ENCODE measurements around the gene S100A4.

The S100A4 gene

DNA sequence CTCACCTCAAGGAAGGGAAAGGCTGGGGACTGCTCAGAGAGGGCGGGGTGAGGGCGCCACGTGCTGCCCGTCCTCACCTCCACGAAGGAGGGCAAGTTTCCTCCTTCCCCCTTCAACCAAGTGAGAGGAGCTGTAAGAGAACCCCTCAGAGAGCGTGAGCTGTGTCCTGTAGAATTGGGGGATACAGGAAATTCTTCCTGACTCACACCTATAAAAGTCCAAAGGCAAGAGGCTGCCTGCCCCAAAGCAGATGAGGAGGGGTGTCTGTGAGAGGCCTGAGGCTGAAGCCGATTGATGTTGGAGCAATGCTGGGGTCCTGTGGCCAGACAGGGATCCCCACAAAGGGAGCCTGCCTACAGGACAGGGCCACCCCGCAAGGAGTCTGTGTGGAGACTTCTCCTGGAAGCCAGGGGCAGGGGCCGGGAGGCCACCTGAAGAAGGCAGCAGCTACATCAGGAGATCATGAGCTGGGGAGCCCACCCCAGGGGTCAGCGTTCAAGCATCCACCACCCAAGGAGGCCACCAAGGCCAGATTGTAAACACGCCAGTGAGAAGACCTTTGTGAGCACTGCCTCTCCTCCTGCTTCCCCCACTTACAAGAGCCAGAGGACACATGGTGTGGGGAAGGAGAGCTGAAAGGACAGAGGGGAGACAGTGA, 37.6 kb downstream of the S100A4 start:
- DNase-seq (ENCODE audit: low spot score), result no peak

DNA sequence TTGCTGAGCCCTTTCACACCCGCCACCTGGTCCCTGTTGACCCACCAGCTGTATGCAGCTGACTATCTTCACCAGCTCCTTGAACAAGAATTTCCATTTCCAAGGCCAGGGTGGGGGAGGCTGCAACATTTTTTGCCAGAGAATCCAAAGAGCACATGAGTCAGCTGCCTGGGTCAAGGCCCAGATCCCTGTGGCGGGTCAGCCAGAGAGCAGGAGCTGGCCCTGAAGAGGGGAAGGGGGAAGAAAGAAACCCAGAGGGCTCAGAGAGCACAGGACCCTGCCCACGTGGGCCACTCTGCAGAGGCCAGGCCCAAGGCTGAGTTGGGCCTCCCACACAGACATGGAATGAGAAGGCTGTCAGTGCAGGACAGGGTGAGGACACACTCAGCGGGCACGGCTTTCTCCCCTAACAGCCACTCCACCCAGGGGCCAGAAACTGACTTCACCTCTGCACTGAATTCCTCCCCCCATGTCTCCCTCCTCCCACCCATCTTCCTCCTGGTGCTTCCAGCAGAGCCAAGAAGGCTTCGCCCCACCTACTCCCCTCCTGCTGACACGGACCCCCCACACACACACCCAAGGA, 38.7 kb downstream of the S100A4 start:
- no peak for DNase-seq (ENCODE audit: low spot score)

DNA sequence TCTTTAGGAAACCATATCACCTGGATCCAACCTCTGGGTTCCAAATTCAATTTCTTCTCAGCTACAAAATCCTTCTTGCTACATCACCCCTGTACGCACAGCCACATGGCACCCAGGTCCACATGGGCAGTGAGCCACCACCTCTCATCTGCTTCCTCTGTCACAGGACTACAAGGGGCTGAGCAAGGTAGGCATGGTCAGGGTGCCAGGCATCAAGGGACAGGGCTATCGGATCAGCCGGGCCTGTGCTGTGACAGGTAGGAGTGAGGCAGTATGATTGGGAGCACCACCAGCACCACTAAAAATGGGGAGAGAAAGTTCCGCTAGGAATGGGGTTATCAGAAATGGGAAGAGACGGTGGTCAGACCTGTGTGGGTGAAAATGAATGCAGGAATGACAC, 39.2 kb downstream of the S100A4 start:
- no peak for DNase-seq (ENCODE audit: low spot score)

DNA sequence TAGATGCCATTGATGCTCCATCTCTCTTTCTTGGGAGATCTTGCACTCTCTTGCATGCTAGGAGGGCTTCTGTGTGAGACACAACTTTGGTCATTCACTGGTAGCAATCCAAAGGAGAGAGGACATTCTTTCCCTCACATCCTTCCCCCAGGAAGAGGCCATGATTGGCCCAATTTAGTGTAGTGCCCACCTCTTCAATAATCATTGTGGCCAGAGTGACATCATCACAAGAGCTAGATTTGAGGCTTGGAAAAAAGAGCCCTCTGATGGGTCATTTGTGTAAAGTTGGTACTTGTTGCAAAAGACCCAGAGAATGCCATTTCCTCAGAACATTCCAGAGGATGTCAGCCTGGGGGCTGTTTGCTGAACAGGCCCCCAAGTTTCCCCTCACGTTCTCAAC, 40.0 kb downstream of the S100A4 start:
- no peak for DNase-seq (ENCODE audit: low spot score)

DNA sequence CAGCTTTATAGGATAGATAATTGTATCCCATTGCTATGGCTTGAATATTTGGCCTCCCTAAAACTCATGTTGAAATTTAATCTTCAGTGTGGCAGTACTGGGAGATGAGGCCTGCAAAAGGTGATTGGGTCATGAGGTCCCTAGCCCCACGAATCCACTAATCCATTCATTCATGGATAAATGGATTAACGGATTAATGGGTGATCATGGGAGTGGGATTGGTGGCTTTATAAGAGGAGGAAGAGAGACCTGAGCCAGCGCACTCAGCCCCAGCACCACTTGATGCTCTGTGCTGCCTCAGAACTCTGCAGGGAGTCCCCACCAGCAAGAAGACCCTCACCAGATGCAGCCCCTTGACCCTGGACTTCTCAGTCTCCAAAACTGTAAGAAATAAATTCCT, 41.8 kb downstream of the S100A4 start:
- no peak for DNase-seq (ENCODE audit: low spot score)

DNA sequence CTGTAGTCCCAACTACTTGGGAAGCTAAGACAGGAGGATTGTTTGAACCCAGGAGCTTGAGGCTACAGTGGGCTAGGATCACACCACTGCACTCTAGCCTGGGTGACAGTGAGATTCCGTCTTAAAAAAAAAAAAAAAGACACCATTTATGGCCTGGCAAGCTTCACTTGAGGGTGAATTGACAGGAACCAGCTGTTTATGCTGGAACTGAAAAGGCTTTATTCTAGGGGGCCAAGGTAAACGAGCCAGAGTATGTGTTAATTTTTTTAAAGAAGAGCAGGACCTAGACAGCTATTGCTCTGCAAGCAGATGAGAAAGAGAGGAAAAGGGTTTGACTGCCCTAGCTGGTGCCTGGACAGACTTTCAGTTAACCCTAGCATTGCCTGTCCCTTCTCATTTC, 46.9 kb downstream of the S100A4 start:
- no peak for DNase-seq (ENCODE audit: low spot score)

DNA sequence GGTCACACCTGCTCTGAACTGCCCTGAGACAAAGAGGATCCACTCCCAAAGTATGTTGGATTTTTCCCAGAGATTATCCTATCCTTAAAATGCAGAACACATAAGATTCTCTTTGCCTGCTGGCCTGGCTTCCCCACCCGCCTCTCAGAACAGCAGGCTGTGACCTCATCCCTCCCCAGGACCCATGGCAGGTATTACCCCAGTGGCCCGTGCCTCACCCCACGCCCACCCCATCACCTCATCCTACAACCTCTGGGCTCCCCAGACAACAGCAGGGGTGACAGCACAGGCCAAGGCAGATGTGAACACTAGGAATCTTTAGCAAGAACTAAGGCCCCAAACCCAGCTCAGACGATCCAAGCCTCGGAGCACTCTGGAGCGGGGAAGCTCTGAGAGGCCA, 50.1 kb downstream of the S100A4 start:
- DNase-seq (ENCODE audit: low spot score), result no peak

DNA sequence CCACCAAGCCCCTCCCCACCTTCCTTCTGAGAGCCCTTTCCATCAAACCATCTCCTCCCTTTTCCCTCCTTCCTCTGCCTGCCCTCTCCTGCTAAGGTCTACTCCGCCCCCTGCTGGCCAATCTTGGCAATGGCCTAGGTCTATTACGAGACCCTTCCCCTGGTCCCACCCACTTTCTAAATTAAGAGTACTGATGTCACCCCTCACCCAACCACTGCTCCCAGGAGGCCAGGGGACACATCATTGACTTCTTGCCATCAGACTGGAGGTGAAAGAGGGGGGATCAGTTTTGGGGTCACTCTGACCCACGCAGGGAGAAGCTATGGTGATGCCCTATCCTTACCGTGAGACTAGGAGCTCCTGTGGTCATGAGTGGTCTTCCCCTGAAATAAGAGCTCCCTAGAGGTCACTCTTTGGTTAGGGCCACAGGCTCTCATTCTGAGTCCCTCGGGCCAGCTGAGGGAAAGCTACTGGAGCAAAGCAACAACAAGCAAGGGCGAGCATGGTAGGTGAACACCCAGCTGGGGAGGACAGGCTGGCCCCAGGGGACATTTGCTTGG, 50.5 kb downstream of the S100A4 start:
- no peak for DNase-seq (ENCODE audit: low spot score)

All from globus pallidus (tissue), 1 donor.